Spleen (tissue), 7 donors: ENCODE results near the gene ITGA2B.

Experiments used
- CTCF ChIP-seq, 11 experiments: fragments of 200-600 bp in 7 of 11; fragments of 450-650 bp in 4 of 11; sonication (generic) in 4 of 11; IDR thresholded peaks in 8 of 11; conservative IDR thresholded peaks in 3 of 11; 1 replicate in 7 of 11; 2 replicates in 4 of 11; pipeline versions ENCODE4 v1.4.0 to v1.8.0; 2016 to 2021; ENCODE audit warnings: antibody characterized with exemption in 11 of 11, inconsistent platforms in 4 of 11, mild to moderate bottlenecking in 1 of 11
- POLR2A ChIP-seq, 3 donors: fragments of 450-650 bp; IDR thresholded peaks; one replicate each; pipeline ENCODE4 v1.5.1; 2017; ENCODE audit warnings: antibody characterized with exemption in 3 of 3, mild to moderate bottlenecking in 1 of 3
- donor health status: DM: no; HTN: no; CAD: no; lungs with moderate emphysema.
- donor health status: DM: no; HTN: no; CAD: no.
- donor health status: DM: no; HTN: no; CAD: no.

- no peak for TF ChIP-seq CTCF (IDR thresholded peaks at IDR 0.05 in 8 of 11, conservative IDR thresholded peaks at IDR 0.05 in 3 of 11)
- TF ChIP-seq POLR2A (IDR thresholded peaks at IDR 0.05) = no peak
These were observed 36.4 kb downstream of the ITGA2B start for GRCh38 chr17:44352828-44353671.
